ENCODE measurements around the gene CPT1B. TPM values are rescaled to one million over a fixed set of nuclear protein-coding genes. Genes with fewer than 3 reads are reported as not detected.

The CPT1B gene
- total and polyA plus RNA-seq, 2 of the 8 experiments (the other 6 are each of a cell fraction or from before 2014, with no cell fraction given), result 34.2 to 36.2 TPM

- H3K27me3 ChIP-seq (replicated peaks in 1 of 4; ENCODE audit: control insufficient read depth in 3 of 4, extremely low read depth in 1 of 4, insufficient read depth in 3 of 4, low read length in 3 of 4), result peaks cover 0 to 10% (median 6%) of the 10 kb centered on the region in 4 experiments; a peak in 5 of 7 replicates
- H2BK120ac ChIP-seq (replicated peaks; ENCODE audit: low read depth, low read length), result no peak overlapping the region
- no peak overlapping the region for H3K4me3 ChIP-seq (ENCODE audit: extremely low read depth in 1 of 4, insufficient read depth in 2 of 4, low read depth in 3 of 4, low read length in 4 of 4)
- no peak overlapping the region for H3K4ac ChIP-seq (replicated peaks; ENCODE audit: insufficient read length, low read depth, low read length)
- CTCF ChIA-PET (ENCODE audit: partially characterized antibody), result interaction anchor here (0.6 to 6.6 kb wide), 4 partner anchors 15 to 1024 kb away, joined by 3 to 36 read pairs (median 3); partner anchors contain the start of gene SCO2
- 78% methylated on average over 10 of the region's 10 CpGs; no CpG with 5 or more reads in 1 of the 2 experiments for WGBS, 2 experiments (ENCODE audit: extremely low coverage in 1 of 2, insufficient coverage in 1 of 2, insufficient read length in 1 of 2, insufficient replicate concordance in 2 of 2, low coverage in 1 of 2, low lambda C conversion rate in 2 of 2, missing lambda C conversion rate in 1 of 2)
- no peaks in the 10 kb centered on the region for H3K79me2 ChIP-seq (ENCODE audit: control insufficient read depth in 1 of 2, insufficient read depth in 2 of 2, low read length in 2 of 2)
- no peaks in the 10 kb centered on the region for H4K20me1 ChIP-seq (replicated peaks in 1 of 2; ENCODE audit: control insufficient read depth in 1 of 2, insufficient read depth in 2 of 2, low read length in 2 of 2)
- POLR2A ChIA-PET (ENCODE audit: partially characterized antibody), result interaction anchor here (1.2 kb wide), 1 partner anchor 12 kb away, joined by 3 read pairs; no protein-coding TSS in a partner anchor
- no peaks in the 10 kb centered on the region for H3K23me2 ChIP-seq (ENCODE audit: low read depth, low read length)
- no peak overlapping the region for H3K14ac ChIP-seq (ENCODE audit: insufficient read length)
- no peak overlapping the region for H3K18ac ChIP-seq (ENCODE audit: extremely low read depth, low read length)
- H3K9me3 ChIP-seq (ENCODE audit: insufficient read depth in 2 of 2, low read depth in 1 of 2, low read length in 1 of 2), result no peaks in the 10 kb centered on the region
- no peak for FAIRE-seq
- no peak overlapping the region for H3K27ac ChIP-seq (ENCODE audit: low read depth, low read length)
- H2BK20ac ChIP-seq (ENCODE audit: low read length), result no peak overlapping the region
- no peak overlapping the region for H2BK15ac ChIP-seq (ENCODE audit: low read length)
- H2BK12ac ChIP-seq (ENCODE audit: low read depth, low read length), result no peak overlapping the region
- H2BK5ac ChIP-seq (ENCODE audit: low read depth, low read length), result no peak overlapping the region
- no peak overlapping the region for H3K9ac ChIP-seq (replicated peaks in 1 of 4; ENCODE audit: extremely low read depth in 1 of 4, low read depth in 3 of 4, low read length in 3 of 4)
- H2AK5ac ChIP-seq (ENCODE audit: low read depth, low read length), result no peak overlapping the region
- H3K79me1 ChIP-seq (ENCODE audit: low read depth, low read length), result no peaks in the 10 kb centered on the region
- peaks cover 0 to 2% (median 0%) of the 10 kb centered on the region in 4 experiments; a peak in 1 of 7 replicates for H3K4me1 ChIP-seq (replicated peaks in 1 of 4; ENCODE audit: control insufficient read depth in 3 of 4, insufficient read depth in 4 of 4, low read length in 3 of 4)
- no peak overlapping the region for H4K5ac ChIP-seq (ENCODE audit: insufficient read length, low read depth, low read length)
- H3K4me2 ChIP-seq (ENCODE audit: insufficient read depth in 1 of 2, low read depth in 2 of 2, low read length in 2 of 2), result no peak overlapping the region
- H3K36me3 ChIP-seq (ENCODE audit: control insufficient read depth in 2 of 4, insufficient read depth in 4 of 4, low read length in 3 of 4), result no peaks in the 10 kb centered on the region
- H4K91ac ChIP-seq (replicated peaks; ENCODE audit: insufficient read length, low read length), result no peak overlapping the region
- DNase-seq (ENCODE audit: low read depth in 1 of 2, low spot score in 2 of 2), result no peak
- H2AFZ ChIP-seq (ENCODE audit: low read length), result no peak overlapping the region
- H3K56ac ChIP-seq (replicated peaks; ENCODE audit: insufficient read length, low read depth, low read length), result no peak overlapping the region
- H4K8ac ChIP-seq (ENCODE audit: extremely low read depth, insufficient read depth, low read length), result no peak overlapping the region
- TF ChIP-seq GABPA (IDR thresholded peaks at IDR 0.05; ENCODE audit: borderline replicate concordance, insufficient read depth, low read length), result no peak
- TF ChIP-seq RBBP5 (IDR thresholded peaks at IDR 0.05; ENCODE audit: borderline replicate concordance, low read depth, low read length), result no peak
- TF ChIP-seq SAP30 (IDR thresholded peaks at IDR 0.05; ENCODE audit: insufficient read depth, insufficient replicate concordance, low read length), result no peak
- TF ChIP-seq SRF (IDR thresholded peaks at IDR 0.05; ENCODE audit: low read depth, low read length), result no peak
- TF ChIP-seq NRF1 (IDR thresholded peaks at IDR 0.05; ENCODE audit: low read depth, low read length), result no peak
- no peak for TF ChIP-seq PHF8 (conservative IDR thresholded peaks at IDR 0.05; ENCODE audit: low read depth, low read length)
- no peak for TF ChIP-seq CBX8 (IDR thresholded peaks at IDR 0.05; ENCODE audit: borderline replicate concordance, low read depth, low read length)
- TF ChIP-seq CTCF (IDR thresholded peaks at IDR 0.05; ENCODE audit: control extremely low read depth in 1 of 3, insufficient read depth in 1 of 3, low read depth in 1 of 3, low read length in 3 of 3), result no peak
- no peak for TF ChIP-seq SP4 (IDR thresholded peaks at IDR 0.05; ENCODE audit: low read length)
- no peak for TF ChIP-seq CHD2 (IDR thresholded peaks at IDR 0.05; ENCODE audit: low read length)
- no peak for TF ChIP-seq RXRA (IDR thresholded peaks at IDR 0.05; ENCODE audit: insufficient read depth, low read depth, low read length)
- TF ChIP-seq MAFK (IDR thresholded peaks at IDR 0.05; ENCODE audit: low read depth, low read length), result no peak
- H3K23ac ChIP-seq (ENCODE audit: insufficient read length), result no peak overlapping the region
Measured at GRCh38 chr22:50540381-50540780, 37.8 kb downstream of the CPT1B start.
